Middle frontal gyrus (tissue), 1 donor: ENCODE data around the gene OR51T1.

Experiments
- DNase-seq: peaks from one replicate; pipeline ENCODE4 v3.0.0-alpha.2; 2015; ENCODE audit warnings: low spot score; ENCODE audit errors: extremely low spot score

Gene OR51T1

DNA sequence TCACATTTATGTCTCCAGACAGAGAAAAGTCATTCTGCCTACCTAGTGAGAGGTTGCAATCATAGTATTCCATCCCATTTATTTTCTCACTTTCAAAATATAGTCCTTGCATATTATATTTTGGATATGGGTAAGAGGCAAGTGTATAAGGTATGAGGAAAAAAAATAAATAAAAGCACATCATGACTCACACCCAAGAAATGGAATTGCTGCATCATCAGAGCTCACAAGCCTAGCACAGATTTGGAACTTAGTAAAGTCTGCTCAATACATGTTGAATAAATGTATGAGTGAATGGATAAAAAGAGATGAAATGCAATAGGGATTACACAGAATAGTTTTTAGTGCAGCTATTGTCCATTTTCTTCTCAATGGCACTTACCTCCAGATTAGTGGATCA, 44.9 kb downstream of the OR51T1 start:
- no peak for DNase-seq
